Measurements from ENCODE around the gene PDE8A.

Gene PDE8A

GRCh38 chr15:85041230-85041629 is 59.6 kb downstream of the PDE8A start:
- no peak for DNase-seq

GRCh38 chr15:85044251-85044853 is 62.7 kb downstream of the PDE8A start:
- DNase-seq: no peak

GRCh38 chr15:85044894-85045293 is 63.2 kb downstream of the PDE8A start:
- DNase-seq: no peak

- no peak for DNase-seq
These were observed 64.0 kb downstream of the PDE8A start for GRCh38 chr15:85045615-85046014.

- DNase-seq: no peak
These were observed 65.8 kb downstream of the PDE8A start for GRCh38 chr15:85047271-85047948.

GRCh38 chr15:85048430-85048829 is 66.8 kb downstream of the PDE8A start:
- no peak for DNase-seq

GRCh38 chr15:85049805-85050204 is 68.1 kb downstream of the PDE8A start:
- no peak for DNase-seq

GRCh38 chr15:85059734-85060133 is 78.1 kb downstream of the PDE8A start:
- no peak for DNase-seq

- no peak for DNase-seq
These were observed 80.9 kb downstream of the PDE8A start for GRCh38 chr15:85062560-85062959.

GRCh38 chr15:85063088-85063487 is 81.4 kb downstream of the PDE8A start:
- DNase-seq: no peak

- DNase-seq: no peak
These were observed 81.9 kb downstream of the PDE8A start for GRCh38 chr15:85063522-85064079.

GRCh38 chr15:85064710-85065109 is 83.1 kb downstream of the PDE8A start:
- DNase-seq: no peak

- DNase-seq: no peak
These were observed 89.4 kb downstream of the PDE8A start for GRCh38 chr15:85071061-85071460.

- DNase-seq: no peak
These were observed 89.8 kb downstream of the PDE8A start for GRCh38 chr15:85071504-85071903.

- DNase-seq: no peak
These were observed 91.3 kb downstream of the PDE8A start for GRCh38 chr15:85072917-85073316.

GRCh38 chr15:85073556-85074194 is 92.0 kb downstream of the PDE8A start:
- no peak for DNase-seq

- DNase-seq: no peak
These were observed 105.2 kb downstream of the PDE8A start for GRCh38 chr15:85086855-85087254.

GRCh38 chr15:85088300-85088699 is 106.6 kb downstream of the PDE8A start:
- no peak for DNase-seq

- DNase-seq: no peak
These were observed 108.4 kb downstream of the PDE8A start for GRCh38 chr15:85089929-85090597.

- no peak for DNase-seq
These were observed 110.3 kb downstream of the PDE8A start for GRCh38 chr15:85091990-85092389.

GRCh38 chr15:85094685-85095084 is 113.0 kb downstream of the PDE8A start:
- no peak for DNase-seq

GRCh38 chr15:85095566-85095965 is 113.9 kb downstream of the PDE8A start:
- no peak for DNase-seq

GRCh38 chr15:85097250-85097649 is 115.6 kb downstream of the PDE8A start:
- no peak for DNase-seq

- no peak for DNase-seq
These were observed 116.1 kb downstream of the PDE8A start for GRCh38 chr15:85097725-85098124.
